Posterior vena cava (tissue), 2 donors: ENCODE measurements around the gene LRRK2. TPM values are rescaled to one million over a fixed set of nuclear protein-coding genes. Genes with fewer than 3 reads are reported as not detected.
A peak's percentile ranks its signal among the peaks of the same experiment; 100 is the strongest.

Source experiments
- DNase-seq: peaks from one replicate; pipeline ENCODE4 v3.0.0-alpha.2; 2020; ENCODE audit warnings: low spot score
- intact Hi-C, 2 donors: fragments of 100-400 bp; cut with DNase I; formaldehyde crosslinking; loops; one replicate each; pipeline versions ENCODE4 v1.14.1 to v1.14.2; 2022 to 2023
- long read RNA-seq, 2 donors: library from polyadenylated mRNA; unstranded; transcript quantifications; one replicate each; pipeline ENCODE4 v2.0.0, GENCODE V29; 2020 to 2021
- total RNA-seq, 2 donors: library from RNA; stranded (reverse); fragmentation: NEBNext Ultra II Directional; extraction: Animal tissue kit (Norgen Biotek cat#: 25700); gene quantifications; one replicate each; pipeline ENCODE4 v1.2.1, GENCODE V29; 2021
- donor health status: DM: yes; HTN: yes; CAD: no.
- donor health status: DM: yes; HTN: yes; CAD: no.

LRRK2 gene
- total RNA-seq = 10 to 100 TPM; 21.2 to 24.4 TPM
- long read RNA-seq, donor 1, partial matches to known transcripts = 5 of 5 reads
- long read RNA-seq, donor 1, other reads (novel, unspliced or antisense) = 0 of 5 reads
- long read RNA-seq, donor 2, partial matches to known transcripts = 3 of 4 reads
- long read RNA-seq, donor 2, other reads (novel, unspliced or antisense) = 1 of 4 reads

GRCh38 chr12:40224439-40225291 lies at the start of gene LRRK2:
Gene LRRK2 (plus strand): TSS chr12:40224997. CDS start chr12:40225132, 135 bp downstream.
- peak; percentile 96 for DNase-seq
- intact Hi-C loops = no loop called here

DNA sequence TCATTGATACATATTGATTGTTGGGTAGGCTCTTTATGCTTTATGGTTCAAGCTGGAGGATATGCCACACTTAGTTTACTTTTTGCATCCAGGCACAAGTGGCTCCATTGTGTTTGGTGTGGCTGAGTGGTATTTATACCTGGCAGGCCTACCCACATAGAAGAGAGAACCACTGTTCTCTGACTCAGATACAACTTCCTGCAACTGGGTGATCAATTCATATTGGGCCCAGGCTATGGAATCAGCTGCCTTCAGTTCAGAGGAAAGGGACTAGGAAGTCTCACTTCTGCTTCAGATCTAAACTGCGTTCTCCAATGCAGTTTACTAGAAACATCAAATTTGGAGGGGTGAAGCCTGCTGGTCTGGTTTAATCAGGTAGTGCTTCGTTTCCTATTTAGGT lies 49.8 kb upstream of the LRRK2 start:
- DNase-seq = no peak
- intact Hi-C loops = no loop called here

- DNase-seq = no peak
- intact Hi-C loops = no loop called here
Measured at GRCh38 chr12:40175489-40175888, 49.3 kb upstream of the LRRK2 start.

DNA sequence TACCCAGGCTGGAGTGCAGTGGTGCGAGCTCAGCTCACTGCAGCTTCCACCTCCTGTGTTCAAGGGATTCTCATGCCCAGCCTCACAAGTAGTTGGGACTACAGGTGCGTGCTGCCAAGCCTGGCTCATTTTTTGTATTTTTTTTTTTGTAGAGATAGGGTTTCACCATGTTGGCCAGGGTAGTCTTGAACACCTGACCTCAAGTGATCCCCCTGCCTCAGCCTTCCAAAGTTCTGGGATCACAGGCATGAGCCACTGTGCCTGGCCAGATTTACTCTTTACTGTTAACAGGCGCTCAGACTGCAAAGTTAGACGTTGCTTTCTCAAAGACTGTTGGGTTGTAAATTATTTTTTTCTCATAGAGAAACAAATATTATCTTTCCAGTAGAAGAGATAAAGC lies 46.1 kb upstream of the LRRK2 start:
- intact Hi-C loops = no loop called here
- DNase-seq = no peak

DNA sequence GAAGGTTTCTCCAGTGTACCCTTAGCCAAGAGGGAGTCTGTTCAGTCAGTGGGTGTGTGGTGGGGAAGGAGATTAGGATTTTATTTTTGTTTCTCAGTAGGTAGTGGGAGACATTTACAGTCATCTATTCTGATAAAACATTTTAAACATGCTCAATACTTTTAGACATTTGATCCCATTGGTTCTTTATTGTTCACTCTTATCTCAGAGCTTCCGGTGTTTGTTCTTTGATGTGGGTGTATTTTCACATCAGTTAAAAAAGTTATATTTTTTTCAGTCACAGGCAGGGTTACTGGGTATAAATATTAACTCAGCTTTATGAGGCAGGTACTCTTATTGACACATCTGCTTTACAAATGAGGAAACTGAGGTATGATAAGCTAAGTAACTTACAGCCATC lies 43.3 kb upstream of the LRRK2 start:
- no peak for DNase-seq
- intact Hi-C loops = no loop called here

GRCh38 chr12:40183715-40184114 lies 41.1 kb upstream of the LRRK2 start:
- intact Hi-C loops = no loop called here

DNA sequence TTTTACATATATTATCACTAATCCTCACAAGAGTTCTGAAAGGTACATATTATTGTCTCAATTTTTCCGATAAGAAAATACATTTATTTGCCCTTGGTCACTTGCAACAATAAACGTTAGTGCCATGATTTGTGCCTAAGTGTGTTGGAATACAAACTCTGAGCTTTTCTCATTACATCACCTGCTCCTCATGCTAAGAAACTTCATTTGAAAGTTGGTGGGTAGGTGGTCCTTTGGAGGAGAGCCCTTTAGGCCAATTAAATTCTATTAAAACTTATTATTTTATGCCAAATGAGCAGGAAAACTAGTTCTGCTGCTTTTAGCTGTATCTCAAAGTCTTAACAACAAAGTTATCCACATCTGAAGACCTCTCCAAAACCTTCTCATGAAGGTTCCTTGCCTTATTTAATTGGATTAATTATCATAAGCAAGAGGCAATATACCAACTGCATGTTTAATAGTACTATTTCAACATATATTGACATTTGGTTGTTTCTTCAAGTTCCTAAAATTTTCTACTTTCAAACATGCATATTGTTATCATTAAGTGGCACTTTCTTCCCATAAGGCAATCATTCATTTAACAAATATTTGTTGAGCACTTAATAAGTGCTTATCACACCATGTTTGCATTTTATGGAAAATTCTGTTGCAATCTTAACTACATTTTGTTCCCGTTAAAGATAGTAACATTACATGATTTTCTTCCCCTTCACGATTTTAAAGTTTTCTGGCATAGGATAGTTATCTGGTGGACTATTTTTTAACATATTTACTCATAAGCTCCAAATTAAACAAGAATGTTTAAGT lies 40.1 kb upstream of the LRRK2 start:
- intact Hi-C loops = no loop called here

More at GRCh38 chr12:40183715-40184114, 41.1 kb upstream of the LRRK2 start:
- no peak for DNase-seq

DNA sequence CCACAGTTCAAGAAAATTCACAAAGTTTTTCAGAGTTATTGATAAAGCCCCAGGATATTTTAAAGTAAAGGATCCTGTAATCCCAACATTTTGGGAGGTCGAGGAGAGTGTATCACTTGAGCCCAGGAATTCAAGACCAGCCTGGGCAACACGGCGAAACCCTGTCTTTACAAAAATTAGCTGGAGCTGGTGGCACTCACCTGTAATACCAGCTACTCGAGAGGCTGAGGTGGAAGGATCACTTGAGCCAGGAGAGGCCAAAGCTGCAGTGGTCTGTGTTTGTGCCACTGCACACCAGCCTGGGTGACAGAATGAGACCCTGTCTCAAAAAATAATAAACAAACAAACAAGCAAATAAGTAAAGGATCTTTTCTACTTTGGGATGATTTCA lies 39.5 kb upstream of the LRRK2 start:
- no peak for DNase-seq

More for the DNA sequence above, 40.1 kb upstream of the LRRK2 start:
- no peak for DNase-seq

DNA sequence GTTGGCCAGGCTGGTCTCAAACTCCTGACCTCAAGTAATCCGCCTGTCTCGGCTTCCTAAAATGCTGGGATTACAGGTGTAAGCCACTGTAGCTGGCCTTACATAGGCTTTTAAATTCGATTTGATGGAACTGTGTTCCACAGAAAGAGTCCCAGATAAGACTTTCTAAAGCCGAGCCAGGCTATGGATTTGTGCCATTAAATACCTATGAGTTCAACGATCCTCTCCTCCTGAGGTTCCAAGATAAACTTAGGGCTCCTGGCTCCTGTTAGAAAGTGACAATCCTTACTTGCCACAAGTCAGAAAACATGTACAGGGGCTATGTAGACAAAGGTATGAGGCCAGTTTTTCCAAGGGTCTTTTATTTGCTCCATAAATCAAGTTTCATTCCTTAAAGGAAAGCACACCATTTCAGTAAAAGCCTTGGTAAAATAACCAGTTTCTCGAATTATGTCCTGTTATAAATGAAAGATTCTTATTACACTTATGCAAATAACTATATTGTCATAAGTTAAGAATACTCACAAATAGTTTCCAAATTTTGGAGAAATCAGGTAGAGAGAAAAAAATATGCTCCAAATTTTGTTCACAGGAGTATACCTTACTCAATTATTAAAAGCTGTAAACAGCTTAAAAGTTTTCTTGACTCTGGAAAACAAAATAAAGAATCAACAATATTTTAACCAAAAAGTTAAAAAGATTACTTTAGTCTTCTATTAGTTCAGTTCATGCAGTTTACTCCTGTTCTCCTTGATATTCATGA lies 36.1 kb upstream of the LRRK2 start:
- intact Hi-C loops = no loop called here
- DNase-seq = no peak

More for the DNA sequence above, 39.5 kb upstream of the LRRK2 start:
- intact Hi-C loops = no loop called here

- no peak for DNase-seq
- intact Hi-C loops = no loop called here
Measured at GRCh38 chr12:40192704-40193255, 32.0 kb upstream of the LRRK2 start.

DNA sequence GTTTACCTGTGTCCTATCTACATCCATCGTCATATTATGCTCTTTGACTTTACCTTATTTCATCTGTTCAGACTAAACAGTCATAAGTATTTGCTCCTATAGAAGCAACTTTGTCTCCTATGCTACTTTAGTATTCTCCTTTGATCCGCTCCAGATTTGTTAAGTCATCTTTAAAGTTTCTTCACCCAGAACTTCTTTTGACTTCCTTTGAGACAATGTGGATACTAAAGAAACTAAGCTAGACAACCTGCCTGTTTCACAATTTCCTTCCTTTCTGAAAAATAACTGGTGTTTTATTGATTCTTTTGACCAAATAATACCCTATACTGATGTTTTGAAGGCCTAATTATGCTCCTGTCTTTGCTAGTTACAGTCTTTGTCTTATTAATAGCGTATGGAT lies 30.0 kb upstream of the LRRK2 start:
- intact Hi-C loops = no loop called here
- DNase-seq = no peak

GRCh38 chr12:40197590-40197989 lies 27.2 kb upstream of the LRRK2 start:
- intact Hi-C loops = no loop called here

DNA sequence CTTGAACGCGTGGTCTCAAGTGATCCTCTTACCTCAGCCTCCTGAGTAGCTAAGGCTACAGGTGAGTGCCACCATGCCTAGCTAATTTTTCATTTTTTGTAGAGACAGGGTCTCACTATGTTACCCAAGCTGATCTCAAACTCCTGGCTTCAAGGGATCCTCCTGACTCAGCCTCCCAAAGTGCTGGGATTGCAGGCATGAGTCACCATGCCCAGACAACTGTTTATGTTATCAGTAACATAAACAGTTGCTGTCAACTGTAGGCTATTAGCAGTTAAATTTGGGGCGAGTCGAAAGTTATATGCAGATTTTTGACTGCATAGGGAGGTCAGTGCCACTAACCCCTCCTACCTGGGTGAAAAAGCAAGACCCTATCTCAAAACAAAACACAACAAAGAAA lies 26.2 kb upstream of the LRRK2 start:
- intact Hi-C loops = no loop called here
- DNase-seq = no peak

More at GRCh38 chr12:40197590-40197989, 27.2 kb upstream of the LRRK2 start:
- DNase-seq = no peak

- no peak for DNase-seq
- intact Hi-C loops = no loop called here
Measured at GRCh38 chr12:40202095-40203059, 22.4 kb upstream of the LRRK2 start.

DNA sequence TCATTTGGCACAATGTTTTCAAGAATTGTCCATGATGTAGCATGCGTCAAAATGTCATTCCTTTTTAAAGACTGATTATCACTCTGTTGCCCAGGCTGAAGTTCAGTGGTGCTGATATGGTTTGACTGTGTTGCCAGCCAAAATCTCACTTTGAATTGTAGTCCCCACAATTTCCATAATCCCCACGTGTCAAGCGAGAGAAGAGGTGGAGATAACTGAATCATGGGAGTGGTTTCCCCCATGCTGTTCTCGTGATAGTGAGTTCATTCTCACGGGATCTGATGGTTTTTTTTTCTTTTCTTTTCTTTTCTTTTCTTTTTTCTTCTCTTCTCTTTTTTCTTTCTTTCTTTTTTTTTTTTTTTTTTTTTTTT lies 21.8 kb upstream of the LRRK2 start:
- intact Hi-C loops = no loop called here
- no peak for DNase-seq

- DNase-seq = no peak
- intact Hi-C loops = no loop called here
Measured at GRCh38 chr12:40204337-40204736, 20.5 kb upstream of the LRRK2 start.

DNA sequence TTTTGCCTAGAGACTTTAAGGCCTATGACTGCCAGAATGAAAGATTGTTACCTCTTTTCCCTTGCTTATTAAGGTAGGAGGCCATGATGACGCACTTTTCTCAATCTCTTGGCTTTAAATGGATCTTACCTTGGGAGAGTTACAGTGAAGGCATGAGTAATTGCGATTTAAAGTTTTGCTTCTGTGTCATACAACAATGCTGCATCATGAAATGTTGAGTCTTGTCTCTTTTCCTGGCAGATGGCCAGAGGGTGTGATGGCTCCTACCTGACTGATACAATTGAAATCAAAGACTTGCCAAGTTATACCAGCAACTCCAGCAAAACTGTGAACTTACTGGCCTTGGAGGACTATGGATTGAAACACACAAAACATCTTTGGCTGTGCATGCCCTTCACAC lies 17.2 kb upstream of the LRRK2 start:
- intact Hi-C loops = no loop called here
- DNase-seq = no peak
